ENCODE measurements around the gene WNT4. TPM values are rescaled to one million over a fixed set of nuclear protein-coding genes. Genes with fewer than 3 reads are reported as not detected.

Gene WNT4
- polyA plus RNA-seq, 3 donors from 2014 or later, result 0.08 TPM; not detected in 2

GRCh38 chr1:22174446-22175220 is 31.7 kb upstream of the WNT4 start:
- no peaks in the 10 kb centered on the region for H3K4me1 Mint-ChIP-seq
- H3K4me3 Mint-ChIP-seq, result no peak overlapping the region
- no peak overlapping the region for H3K27ac Mint-ChIP-seq
- H3K27me3 Mint-ChIP-seq (ENCODE audit: low read depth in 3 of 3), result peaks cover 0 to 4% (median 0%) of the 10 kb centered on the region in 3 donors
- no peaks in the 10 kb centered on the region for H3K9me3 Mint-ChIP-seq
- H3K36me3 Mint-ChIP-seq, result no peaks in the 10 kb centered on the region
- DNase-seq, result no peak

- Mint-ChIP-seq H3K36me3 (no peaks in the 10 kb centered on the region), H3K27ac (no peak overlapping the region), H3K9me3 (no peaks in the 10 kb centered on the region), H3K4me1 (peaks cover 9 to 14% of the 10 kb centered on the region in 2 donors), H3K27me3 (ENCODE audit: low read depth in 3 of 3) (peaks cover 0 to 6% (median 2%) of the 10 kb centered on the region in 3 donors), H3K4me3 (no peak overlapping the region)
- no peak for DNase-seq
Observed at GRCh38 chr1:22171951-22172715, 29.2 kb upstream of the WNT4 start.

DNA sequence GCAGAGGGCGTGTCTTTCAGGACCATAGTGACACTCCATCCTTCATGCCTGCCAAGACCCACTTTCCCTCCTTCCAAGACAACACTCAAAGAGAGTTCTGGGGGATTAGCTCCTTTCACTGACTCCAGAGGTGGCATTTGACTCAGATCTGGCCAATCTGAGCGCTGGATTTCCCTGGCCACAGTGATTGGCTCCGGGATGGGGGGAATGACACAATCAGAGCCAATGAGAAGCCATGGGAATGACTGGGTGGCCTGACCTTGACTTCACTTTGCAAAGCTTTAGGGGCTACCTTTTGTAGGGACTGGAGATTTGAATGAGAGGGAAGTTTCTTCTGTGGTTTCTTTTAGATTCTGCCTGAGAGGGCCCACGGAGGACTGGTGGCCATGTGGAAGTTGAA is 26.9 kb upstream of the WNT4 start:
- H3K9me3 Mint-ChIP-seq, result no peaks in the 10 kb centered on the region
- peaks cover 2 to 6% (median 2%) of the 10 kb centered on the region in 3 donors for H3K27me3 Mint-ChIP-seq (ENCODE audit: low read depth in 3 of 3)
- H3K36me3 Mint-ChIP-seq, result no peaks in the 10 kb centered on the region

DNA sequence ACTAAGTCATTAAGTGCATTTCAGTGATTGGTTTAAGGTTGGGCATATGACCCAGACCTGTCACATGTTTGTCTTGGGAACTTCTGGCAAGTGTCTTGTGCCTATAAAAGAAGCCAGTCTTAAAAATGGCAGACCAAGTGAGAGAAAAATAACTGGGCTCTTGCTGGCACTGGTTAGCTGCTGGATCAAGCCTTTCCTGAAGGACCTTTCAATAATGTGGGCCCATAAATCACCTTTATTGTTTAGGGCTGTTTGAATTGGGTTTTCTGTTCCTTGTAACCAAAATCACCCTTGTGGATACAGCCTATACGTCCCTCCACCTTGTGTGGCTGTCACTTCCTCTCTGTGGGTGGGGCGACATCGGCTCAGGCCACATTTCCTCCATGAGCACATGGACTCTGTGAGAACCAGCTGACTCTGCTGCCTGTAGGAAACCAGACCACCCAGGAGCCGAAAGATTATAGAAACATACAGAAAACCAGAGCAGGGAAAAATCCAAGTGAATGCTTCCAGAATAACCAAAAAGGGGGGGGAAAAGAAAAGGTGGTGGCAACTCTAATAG is 25.6 kb upstream of the WNT4 start:
- no peaks in the 10 kb centered on the region for H3K9me3 Mint-ChIP-seq
- peaks cover 9 to 14% of the 10 kb centered on the region in 2 donors for H3K4me1 Mint-ChIP-seq
- peak overlapping the region in 2 of 6 donors; percentile 18 to 46 for H3K27ac Mint-ChIP-seq
- H3K36me3 Mint-ChIP-seq, result no peaks in the 10 kb centered on the region
- peak overlapping the region in 1 of 5 donors; percentile 54 for H3K4me3 Mint-ChIP-seq
- peak in 1 of 3 donors; percentile 6 for DNase-seq
- H3K27me3 Mint-ChIP-seq (ENCODE audit: low read depth in 3 of 3), result peaks cover 2 to 4% (median 2%) of the 10 kb centered on the region in 3 donors

More for the DNA sequence above, 26.9 kb upstream of the WNT4 start:
- Mint-ChIP-seq H3K4me1 (peaks cover 9 to 14% of the 10 kb centered on the region in 2 donors), H3K4me3 (no peak overlapping the region), H3K27ac (no peak overlapping the region)
- DNase-seq, result no peak

- H3K27ac Mint-ChIP-seq, result no peak overlapping the region
- peaks cover 2 to 4% (median 2%) of the 10 kb centered on the region in 3 donors for H3K27me3 Mint-ChIP-seq (ENCODE audit: low read depth in 3 of 3)
- H3K4me1 Mint-ChIP-seq, result peaks cover 9 to 14% of the 10 kb centered on the region in 2 donors
- DNase-seq, result no peak
- H3K36me3 Mint-ChIP-seq, result no peaks in the 10 kb centered on the region
- no peaks in the 10 kb centered on the region for H3K9me3 Mint-ChIP-seq
- no peak overlapping the region for H3K4me3 Mint-ChIP-seq
Observed at GRCh38 chr1:22166439-22166838, 23.5 kb upstream of the WNT4 start.

- Mint-ChIP-seq H3K27me3 (ENCODE audit: low read depth in 3 of 3) (peaks cover 2 to 4% (median 2%) of the 10 kb centered on the region in 3 donors), H3K9me3 (no peaks in the 10 kb centered on the region), H3K27ac (no peak overlapping the region), H3K4me1 (peaks cover 9 to 14% of the 10 kb centered on the region in 2 donors), H3K36me3 (no peaks in the 10 kb centered on the region), H3K4me3 (no peak overlapping the region)
- no peak for DNase-seq
Observed at GRCh38 chr1:22164841-22165808, 22.2 kb upstream of the WNT4 start.

DNA sequence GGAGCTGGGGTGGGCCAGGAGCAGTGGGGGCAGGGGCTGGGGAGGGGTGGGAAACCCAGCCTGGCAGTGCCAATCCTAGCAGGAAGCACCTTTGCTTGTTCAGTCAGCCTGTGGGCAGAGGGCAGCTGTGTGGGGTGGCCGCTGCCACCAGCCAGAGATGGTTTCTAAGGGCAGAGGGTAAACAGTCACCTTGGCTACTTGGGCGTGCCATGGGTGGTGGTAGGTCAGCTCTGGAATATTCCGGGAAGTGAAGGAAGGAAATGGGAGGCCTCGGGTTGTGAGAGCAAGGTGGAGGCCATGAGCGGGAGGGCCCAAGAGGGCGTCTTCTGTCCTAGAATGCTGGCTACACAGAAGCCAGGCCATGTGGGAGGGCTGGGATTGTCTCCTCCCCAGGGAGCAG is 20.7 kb upstream of the WNT4 start:
- H3K4me1 Mint-ChIP-seq, result peaks cover 3 to 5% of the 10 kb centered on the region in 2 donors
- no peak for DNase-seq
- peaks cover 0 to 2% (median 0%) of the 10 kb centered on the region in 3 donors for H3K36me3 Mint-ChIP-seq
- peaks cover 0 to 4% (median 2%) of the 10 kb centered on the region in 3 donors for H3K27me3 Mint-ChIP-seq (ENCODE audit: low read depth in 3 of 3)
- H3K27ac Mint-ChIP-seq, result no peak overlapping the region
- no peaks in the 10 kb centered on the region for H3K9me3 Mint-ChIP-seq
- H3K4me3 Mint-ChIP-seq, result no peak overlapping the region

- peaks cover 0 to 1% of the 10 kb centered on the region in 2 donors for H3K4me1 Mint-ChIP-seq
- H3K27ac Mint-ChIP-seq, result no peak overlapping the region
- H3K36me3 Mint-ChIP-seq, result peaks cover 0 to 3% (median 0%) of the 10 kb centered on the region in 3 donors
- H3K9me3 Mint-ChIP-seq, result no peaks in the 10 kb centered on the region
- no peak overlapping the region for H3K4me3 Mint-ChIP-seq
- no peak for DNase-seq
- peaks cover 0 to 2% (median 2%) of the 10 kb centered on the region in 3 donors for H3K27me3 Mint-ChIP-seq (ENCODE audit: low read depth in 3 of 3)
Observed at GRCh38 chr1:22163137-22163536, 20.2 kb upstream of the WNT4 start.

DNA sequence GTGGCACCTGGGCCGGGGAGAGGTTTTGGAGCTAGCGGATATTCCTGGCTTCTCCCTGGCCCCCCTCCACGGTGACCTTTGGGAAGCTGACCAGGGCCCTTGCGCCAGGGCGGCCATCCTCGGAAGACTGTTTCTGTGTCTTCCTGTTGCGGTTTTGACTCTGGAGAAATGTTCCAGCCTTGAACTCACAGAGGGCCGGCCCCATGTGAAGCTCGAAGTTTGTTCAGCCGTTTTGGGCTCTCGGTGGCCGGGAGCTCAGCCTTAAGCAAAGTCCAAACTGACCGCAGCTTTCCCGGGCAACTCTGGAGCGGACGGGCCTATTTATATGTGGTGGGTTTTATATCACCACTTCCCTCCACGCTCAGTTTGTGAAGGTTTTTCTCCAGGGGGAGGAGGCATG is 17.0 kb upstream of the WNT4 start:
- Mint-ChIP-seq H3K4me1 (no peaks in the 10 kb centered on the region), H3K4me3 (no peak overlapping the region), H3K27me3 (ENCODE audit: low read depth in 3 of 3) (peaks cover 0 to 2% (median 0%) of the 10 kb centered on the region in 3 donors), H3K36me3 (peaks cover 0 to 3% (median 0%) of the 10 kb centered on the region in 3 donors), H3K9me3 (no peaks in the 10 kb centered on the region), H3K27ac (no peak overlapping the region)
- DNase-seq, result no peak

DNA sequence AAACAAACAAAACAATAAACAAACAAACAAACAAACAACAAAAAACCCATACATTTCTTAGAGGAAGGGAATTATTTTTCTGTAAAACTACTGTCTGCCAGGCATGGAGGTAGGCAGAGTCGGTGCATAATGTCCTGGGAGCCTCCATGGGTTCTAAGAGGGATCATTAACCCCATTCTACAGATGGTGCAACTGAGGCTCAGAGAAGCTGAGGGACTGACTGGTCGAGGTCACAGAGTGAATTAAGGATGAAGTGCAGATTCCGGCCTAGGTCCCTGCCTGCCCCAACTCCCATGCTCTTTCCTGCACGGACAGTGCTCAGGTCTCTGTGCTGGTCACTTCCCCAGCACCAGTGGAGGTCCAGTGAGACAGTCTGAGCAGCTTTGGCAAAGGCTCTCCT is 15.8 kb upstream of the WNT4 start:
- no peak overlapping the region for H3K4me3 Mint-ChIP-seq
- peaks cover 0 to 3% (median 0%) of the 10 kb centered on the region in 3 donors for H3K36me3 Mint-ChIP-seq
- H3K4me1 Mint-ChIP-seq, result no peaks in the 10 kb centered on the region
- no peaks in the 10 kb centered on the region for H3K9me3 Mint-ChIP-seq
- H3K27me3 Mint-ChIP-seq (ENCODE audit: low read depth in 3 of 3), result peaks cover 0 to 2% (median 2%) of the 10 kb centered on the region in 3 donors
- no peak for DNase-seq
- no peak overlapping the region for H3K27ac Mint-ChIP-seq

- Mint-ChIP-seq H3K4me1 (peaks cover 0 to 3% of the 10 kb centered on the region in 2 donors), H3K4me3 (no peak overlapping the region), H3K27me3 (ENCODE audit: low read depth in 3 of 3) (peaks cover 0 to 6% (median 4%) of the 10 kb centered on the region in 3 donors), H3K27ac (no peak overlapping the region), H3K9me3 (no peaks in the 10 kb centered on the region), H3K36me3 (peaks cover 0 to 3% (median 0%) of the 10 kb centered on the region in 3 donors)
- no peak for DNase-seq
Observed at GRCh38 chr1:22157359-22157966, 14.6 kb upstream of the WNT4 start.

- Mint-ChIP-seq H3K36me3 (peaks cover 0 to 3% (median 0%) of the 10 kb centered on the region in 3 donors), H3K27ac (no peak overlapping the region), H3K4me1 (peaks cover 0 to 3% of the 10 kb centered on the region in 2 donors), H3K27me3 (ENCODE audit: low read depth in 3 of 3) (peaks cover 0 to 10% (median 2%) of the 10 kb centered on the region in 3 donors), H3K9me3 (no peaks in the 10 kb centered on the region), H3K4me3 (no peak overlapping the region)
- DNase-seq, result no peak
Observed at GRCh38 chr1:22155517-22155916, 12.6 kb upstream of the WNT4 start.
